ENCODE results near the gene RHBDL2.

DNA sequence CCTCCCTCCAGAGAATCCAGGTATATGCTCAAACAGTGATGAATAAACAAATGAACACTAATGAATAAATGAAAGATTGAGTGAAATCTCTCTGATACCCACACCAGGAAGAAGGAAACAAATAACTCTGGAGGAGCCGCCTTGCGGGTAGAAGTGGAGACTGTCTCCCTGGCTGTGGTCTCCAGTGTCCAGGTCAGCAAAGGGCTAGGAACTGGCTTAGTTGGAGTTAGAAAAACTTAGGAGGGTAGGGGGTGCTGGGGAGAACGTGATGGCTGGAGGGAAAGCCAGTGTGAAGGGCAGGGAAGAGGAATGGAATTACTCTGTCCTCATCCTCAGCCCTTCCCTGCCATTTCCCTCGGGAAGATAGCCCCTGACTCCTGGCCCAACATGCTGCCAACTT, 537 bp downstream of the RHBDL2 start:
- TF ChIP-seq, protein P1, sequence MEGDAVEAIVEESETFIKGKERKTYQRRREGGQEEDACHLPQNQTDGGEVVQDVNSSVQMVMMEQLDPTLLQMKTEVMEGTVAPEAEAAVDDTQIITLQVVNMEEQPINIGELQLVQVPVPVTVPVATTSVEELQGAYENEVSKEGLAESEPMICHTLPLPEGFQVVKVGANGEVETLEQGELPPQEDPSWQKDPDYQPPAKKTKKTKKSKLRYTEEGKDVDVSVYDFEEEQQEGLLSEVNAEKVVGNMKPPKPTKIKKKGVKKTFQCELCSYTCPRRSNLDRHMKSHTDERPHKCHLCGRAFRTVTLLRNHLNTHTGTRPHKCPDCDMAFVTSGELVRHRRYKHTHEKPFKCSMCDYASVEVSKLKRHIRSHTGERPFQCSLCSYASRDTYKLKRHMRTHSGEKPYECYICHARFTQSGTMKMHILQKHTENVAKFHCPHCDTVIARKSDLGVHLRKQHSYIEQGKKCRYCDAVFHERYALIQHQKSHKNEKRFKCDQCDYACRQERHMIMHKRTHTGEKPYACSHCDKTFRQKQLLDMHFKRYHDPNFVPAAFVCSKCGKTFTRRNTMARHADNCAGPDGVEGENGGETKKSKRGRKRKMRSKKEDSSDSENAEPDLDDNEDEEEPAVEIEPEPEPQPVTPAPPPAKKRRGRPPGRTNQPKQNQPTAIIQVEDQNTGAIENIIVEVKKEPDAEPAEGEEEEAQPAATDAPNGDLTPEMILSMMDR (IDR thresholded peaks at IDR 0.05; ENCODE audit: insufficient read depth, low read depth, low read length), result no peak
- TF ChIP-seq EZH2 (IDR thresholded peaks at IDR 0.05; ENCODE audit: insufficient read depth, low read length), result no peak

Measured in astrocyte (in vitro differentiated cells and primary cell).